K562 (cell line): ENCODE measurements around the gene GNAT2. TPM values are rescaled to one million over a fixed set of nuclear protein-coding genes. Genes with fewer than 3 reads are reported as not detected.

ENCODE experiments used
- ARID3B ChIP-seq: fragments of 250-450 bp; sonication (Bioruptor Pico); IDR thresholded peaks from 2 replicates; pipeline ENCODE4 v1.4.0; 2020; ENCODE audit warnings: borderline replicate concordance
- CBX1 ChIP-seq: sonication (generic); IDR thresholded peaks from 2 replicates; pipeline ENCODE4 v1.6.1; 2016; ENCODE audit warnings: antibody characterized with exemption, low read depth, mild to moderate bottlenecking
- ETV1 ChIP-seq: fragments of 450-650 bp; conservative IDR thresholded peaks from 2 replicates; pipeline ENCODE4 v1.6.1; 2016; ENCODE audit warnings: missing genetic modification characterization, control low read depth, low read depth, missing compliant biosample characterization
- NCOA4 ChIP-seq: fragments of 450-650 bp; IDR thresholded peaks from 2 replicates; pipeline ENCODE4 v1.6.1; 2018; ENCODE audit warnings: mild to moderate bottlenecking; ENCODE audit not compliant: partially characterized antibody
- NFXL1 ChIP-seq: fragments of 450-650 bp; formaldehyde crosslinking; IDR thresholded peaks from 2 replicates; pipeline ENCODE4 v1.4.0; 2021; ENCODE audit warnings: mild to moderate bottlenecking
- NFYB ChIP-seq: IDR thresholded peaks from 2 replicates; pipeline ENCODE4 v1.6.1; 2011; ENCODE audit warnings: mild to moderate bottlenecking, moderate library complexity; ENCODE audit not compliant: insufficient read length; ENCODE audit errors: extremely low read depth
- PHTF2 ChIP-seq: fragments of 250-450 bp; sonication (Bioruptor Pico); IDR thresholded peaks from 2 replicates; pipeline ENCODE4 v1.5.0; 2021; ENCODE audit warnings: mild to moderate bottlenecking
- PRDM10 ChIP-seq: fragments of 450-650 bp; IDR thresholded peaks from 2 replicates; pipeline ENCODE4 v1.6.1; 2018; ENCODE audit not compliant: partially characterized antibody
- RBM25 ChIP-seq: fragments of 200-400 bp; formaldehyde crosslinking; IDR thresholded peaks from 2 replicates; pipeline ENCODE4 v1.6.1; 2018; ENCODE audit warnings: low read length, low read depth, moderate library complexity; ENCODE audit not compliant: severe bottlenecking
- SP1 ChIP-seq: sonication (generic); formaldehyde crosslinking; IDR thresholded peaks from 2 replicates; pipeline ENCODE4 v1.8.1; 2022; ENCODE audit warnings: mild to moderate bottlenecking, missing genetic modification reagents
- STAT5B ChIP-seq: fragments of 250-450 bp; sonication (Bioruptor Pico); IDR thresholded peaks from 2 replicates; pipeline ENCODE4 v1.8.0; 2021; ENCODE audit warnings: mild to moderate bottlenecking, inconsistent platforms
- STAT6 ChIP-seq: sonication (generic); formaldehyde crosslinking; IDR thresholded peaks from 2 replicates; pipeline ENCODE4 v1.8.1; 2023; ENCODE audit warnings: mild to moderate bottlenecking, missing genetic modification reagents
- TAF9B ChIP-seq: fragments of 450-650 bp; IDR thresholded peaks from 2 replicates; pipeline ENCODE4 v1.6.1; 2018; ENCODE audit warnings: mild to moderate bottlenecking; ENCODE audit not compliant: partially characterized antibody
- TEAD1 ChIP-seq, 2 experiments: fragments of 450-650 bp in 1 of 2; sonication (generic) in 1 of 2; formaldehyde crosslinking; IDR thresholded peaks; 2 replicates each; pipeline versions ENCODE4 v1.4.0 to v1.8.0; 2020 to 2022; ENCODE audit warnings: mild to moderate bottlenecking in 2 of 2, missing genetic modification reagents in 1 of 2
- THAP12 ChIP-seq: fragments of 250-450 bp; sonication (Bioruptor Pico); IDR thresholded peaks from 2 replicates; pipeline ENCODE4 v1.9.0; 2021; ENCODE audit warnings: mild to moderate bottlenecking, inconsistent platforms
- ZFP36 ChIP-seq: fragments of 150-350 bp; IDR thresholded peaks from 2 replicates; pipeline ENCODE4 v1.6.1; 2018; ENCODE audit warnings: low read length, low read depth; ENCODE audit not compliant: partially characterized antibody
- ZNF146 ChIP-seq: IDR thresholded peaks from one replicate; pipeline ENCODE4 v1.6.1; 2018; ENCODE audit warnings: missing compliant biosample characterization; ENCODE audit not compliant: unreplicated experiment
- polyA plus RNA-seq, 8 experiments: library from polyadenylated mRNA; depleted of rRNA in 4 of 8; stranded (reverse) in 5 of 8; unstranded in 3 of 8; fragments of >200 nt; fragmentation: Nextera tagmentation in 2 of 8; fragmentation: Illumina TruSeq in 1 of 8; extraction: Ambion mirVana in 2 of 8; extraction: Trizol in 1 of 8; gene quantifications; 2 replicates each; pipeline versions ENCODE4 v1.2.1 to v1.2.3, GENCODE V29; 2011 to 2014; ENCODE audit warnings: inconsistent platforms in 1 of 8, missing spikeins in 1 of 8
- total RNA-seq, 7 experiments: library from RNA; depleted of rRNA in 6 of 7; stranded (reverse); fragments of >200 nt in 6 of 7; fragmentation: Illumina TruSeq in 2 of 7; extraction: Trizol in 2 of 7; gene quantifications; 2 replicates each; pipeline versions ENCODE4 v1.2.1 to v1.2.3, GENCODE V29; 2011 to 2021; ENCODE audit warnings: low replicate concordance in 1 of 7

Gene GNAT2
- total and polyA plus RNA-seq, 9 of the 15 experiments (the other 6 are each of a cell fraction or from before 2014, with no cell fraction given), result 0.06 to 0.52 (median 0.24) TPM; not detected in 1

GRCh38 chr1:109667452-109668122 lies 48.2 kb upstream of the GNAT2 start, which contains the start of gene GSTM2 (continued):
- TF ChIP-seq PRDM10 (peak; percentile 64), ZNF146 (no peak), SP1 (CRISPR knock-in tag) (0 out of 2 replicates have a peak, but pooled peaks have one; percentile 32), THAP12 (CRISPR knock-in tag) (no peak), CBX1 (no peak), ETV1 (tag) (no peak), RBM25 (no peak), STAT5B (CRISPR knock-in tag) (no peak), ZFP36 (no peak), STAT6 (CRISPR knock-in tag) (no peak), NFYB (no peak), PHTF2 (CRISPR knock-in tag) (no peak), TAF9B (no peak), TEAD1 (CRISPR knock-in tag; IDR thresholded peaks at IDR 0.05) (no peak), NCOA4 (no peak), NFXL1 (CRISPR knock-in tag) (no peak), ARID3B (CRISPR knock-in tag) (no peak)
